IPS-18a (cell line): ENCODE data around the gene AMACR.

Experiments
- H3K27ac ChIP-seq: one replicate; pipeline ENCODE4 v1.5.1; 2013; ENCODE audit warnings: low read length
- H3K27me3 ChIP-seq: one replicate; pipeline ENCODE4 v1.6.1; 2013; ENCODE audit warnings: mild to moderate bottlenecking, low read length; ENCODE audit not compliant: control insufficient read depth, insufficient read depth
- H3K36me3 ChIP-seq: one replicate; pipeline ENCODE4 v1.6.1; 2013; ENCODE audit warnings: low read depth, low read length; ENCODE audit not compliant: control insufficient read depth
- H3K4me1 ChIP-seq: one replicate; pipeline ENCODE4 v1.6.1; 2013; ENCODE audit warnings: low read depth, low read length; ENCODE audit not compliant: control insufficient read depth
- H3K4me3 ChIP-seq: one replicate; pipeline ENCODE4 v1.5.1; 2013; ENCODE audit warnings: low read length
- H3K9ac ChIP-seq: one replicate; pipeline ENCODE4 v1.6.1; 2013; ENCODE audit warnings: mild to moderate bottlenecking, low read length, moderate library complexity
- H3K9me3 ChIP-seq: one replicate; pipeline ENCODE4 v1.6.1; 2013; ENCODE audit warnings: low read depth, low read length; ENCODE audit not compliant: control insufficient read depth

Gene AMACR

GRCh38 chr5:34002629-34003328 lies 5.1 kb downstream of the AMACR start:
- Histone ChIP-seq H3K4me1 (peaks cover 5% of the 10 kb centered on the region), H3K9ac (no peak overlapping the region), H3K27me3 (no peaks in the 10 kb centered on the region), H3K36me3 (peaks cover 10% of the 10 kb centered on the region), H3K4me3 (no peak overlapping the region), H3K9me3 (no peaks in the 10 kb centered on the region), H3K27ac (no peak overlapping the region)

- no peaks in the 10 kb centered on the region for H3K27me3 ChIP-seq
- peaks cover 10% of the 10 kb centered on the region for H3K36me3 ChIP-seq
- no peak overlapping the region for H3K27ac ChIP-seq
- no peak overlapping the region for H3K4me3 ChIP-seq
- no peaks in the 10 kb centered on the region for H3K4me1 ChIP-seq
- no peak overlapping the region for H3K9ac ChIP-seq
- no peaks in the 10 kb centered on the region for H3K9me3 ChIP-seq
Measured at GRCh38 chr5:34001241-34001841, 6.5 kb downstream of the AMACR start.

GRCh38 chr5:33999978-34000377 lies 7.9 kb downstream of the AMACR start:
- H3K27ac ChIP-seq: no peak overlapping the region
- H3K9me3 ChIP-seq: no peaks in the 10 kb centered on the region
- H3K4me1 ChIP-seq: no peaks in the 10 kb centered on the region
- peaks cover 10% of the 10 kb centered on the region for H3K36me3 ChIP-seq
- H3K27me3 ChIP-seq: no peaks in the 10 kb centered on the region
- no peak overlapping the region for H3K9ac ChIP-seq
- no peak overlapping the region for H3K4me3 ChIP-seq

- H3K4me1 ChIP-seq: no peaks in the 10 kb centered on the region
- H3K4me3 ChIP-seq: no peak overlapping the region
- no peaks in the 10 kb centered on the region for H3K27me3 ChIP-seq
- H3K9me3 ChIP-seq: no peaks in the 10 kb centered on the region
- peaks cover 5% of the 10 kb centered on the region for H3K36me3 ChIP-seq
- H3K9ac ChIP-seq: no peak overlapping the region
- no peak overlapping the region for H3K27ac ChIP-seq
Measured at GRCh38 chr5:33997331-33997983, 10.4 kb downstream of the AMACR start.

- Histone ChIP-seq H3K4me1 (no peaks in the 10 kb centered on the region), H3K27me3 (no peaks in the 10 kb centered on the region), H3K9me3 (no peaks in the 10 kb centered on the region), H3K9ac (no peak overlapping the region), H3K36me3 (peaks cover 5% of the 10 kb centered on the region), H3K27ac (no peak overlapping the region), H3K4me3 (no peak overlapping the region)
Measured at GRCh38 chr5:33995865-33996264, 12.0 kb downstream of the AMACR start.

- Histone ChIP-seq H3K27ac (no peak overlapping the region), H3K9ac (no peak overlapping the region)
Measured at GRCh38 chr5:33994845-33995244, 13.0 kb downstream of the AMACR start.

GRCh38 chr5:33992864-33993263 lies 15.0 kb downstream of the AMACR start:
- Histone ChIP-seq H3K36me3 (peaks cover 10% of the 10 kb centered on the region), H3K9ac (no peak overlapping the region), H3K27me3 (no peaks in the 10 kb centered on the region), H3K4me3 (no peak overlapping the region), H3K9me3 (no peaks in the 10 kb centered on the region), H3K27ac (no peak overlapping the region), H3K4me1 (no peaks in the 10 kb centered on the region)

More at GRCh38 chr5:33994845-33995244, 13.0 kb downstream of the AMACR start:
- Histone ChIP-seq H3K9me3 (no peaks in the 10 kb centered on the region), H3K27me3 (no peaks in the 10 kb centered on the region), H3K4me1 (no peaks in the 10 kb centered on the region), H3K4me3 (no peak overlapping the region), H3K36me3 (peaks cover 5% of the 10 kb centered on the region)

- Histone ChIP-seq H3K27me3 (no peaks in the 10 kb centered on the region), H3K27ac (no peak overlapping the region), H3K36me3 (peaks cover 10% of the 10 kb centered on the region), H3K4me3 (no peak overlapping the region), H3K9me3 (no peaks in the 10 kb centered on the region), H3K4me1 (no peaks in the 10 kb centered on the region), H3K9ac (no peak overlapping the region)
Measured at GRCh38 chr5:33985447-33985846, 22.4 kb downstream of the AMACR start.

- H3K9me3 ChIP-seq: no peaks in the 10 kb centered on the region
Measured at GRCh38 chr5:33984671-33985124, 23.2 kb downstream of the AMACR start, which contains the start of gene SLC45A2. Gene SLC45A2 (minus strand): TSS chr5:33984693. CDS start chr5:33984583, 110 bp downstream.

GRCh38 chr5:33984178-33984577 lies 23.7 kb downstream of the AMACR start:
- no peaks in the 10 kb centered on the region for H3K27me3 ChIP-seq
- H3K36me3 ChIP-seq: peaks cover 9% of the 10 kb centered on the region
- no peak overlapping the region for H3K27ac ChIP-seq
- no peak overlapping the region for H3K4me3 ChIP-seq
- no peaks in the 10 kb centered on the region for H3K9me3 ChIP-seq
- H3K4me1 ChIP-seq: peaks cover 4% of the 10 kb centered on the region
- H3K9ac ChIP-seq: no peak overlapping the region

More at GRCh38 chr5:33984671-33985124, 23.2 kb downstream of the AMACR start, which contains the start of gene SLC45A2:
- no peak within 1 kb of the TSS for H3K27ac ChIP-seq
- no peak within 1 kb of the TSS for H3K4me3 ChIP-seq
- H3K4me1 ChIP-seq: no peaks in the 10 kb centered on the region
- H3K27me3 ChIP-seq: no peaks in the 10 kb centered on the region
- H3K9ac ChIP-seq: no peak within 1 kb of the TSS
- H3K36me3 ChIP-seq: peaks cover 10% of the 10 kb centered on the region

GRCh38 chr5:33981408-33982162 lies 26.3 kb downstream of the AMACR start:
- H3K27ac ChIP-seq: no peak overlapping the region
- no peaks in the 10 kb centered on the region for H3K9me3 ChIP-seq
- H3K4me1 ChIP-seq: peaks cover 19% of the 10 kb centered on the region
- H3K9ac ChIP-seq: no peak overlapping the region
- H3K4me3 ChIP-seq: no peak overlapping the region
- no peaks in the 10 kb centered on the region for H3K27me3 ChIP-seq
- H3K36me3 ChIP-seq: no peaks in the 10 kb centered on the region
